NCI-H526 (cell line): ENCODE measurements around the gene PRAMEF17.
"Not testable (repeated sequence)": the region's sequence is repeated elsewhere in the genome, so short reads cannot be mapped to it uniquely, and the experiment has no call there.

Source experiments
- DNase-seq, 2 experiments: peaks; one replicate each; lab custom pipeline; 2025; lab: John Stamatoyannopoulos, UW

Gene PRAMEF17

GRCh38 chr1:13389332-13389731, at the start of gene PRAMEF17:
Gene PRAMEF17, plus strand, starts transcription at chr1:13389632. Its CDS starts 26 bp downstream, at chr1:13389658.
- not testable (repeated sequence) for DNase-seq

- DNase-seq: not testable (repeated sequence)
Measured at GRCh38 chr1:13342496-13342895, 46.9 kb upstream of the PRAMEF17 start.

- DNase-seq: not testable (repeated sequence)
Measured at GRCh38 chr1:13347034-13347433, 42.4 kb upstream of the PRAMEF17 start, which contains the start of gene PRAMEF14. Gene PRAMEF14, minus strand, starts transcription at chr1:13347134. Its CDS starts 1,820 bp downstream, at chr1:13345314.

DNA sequence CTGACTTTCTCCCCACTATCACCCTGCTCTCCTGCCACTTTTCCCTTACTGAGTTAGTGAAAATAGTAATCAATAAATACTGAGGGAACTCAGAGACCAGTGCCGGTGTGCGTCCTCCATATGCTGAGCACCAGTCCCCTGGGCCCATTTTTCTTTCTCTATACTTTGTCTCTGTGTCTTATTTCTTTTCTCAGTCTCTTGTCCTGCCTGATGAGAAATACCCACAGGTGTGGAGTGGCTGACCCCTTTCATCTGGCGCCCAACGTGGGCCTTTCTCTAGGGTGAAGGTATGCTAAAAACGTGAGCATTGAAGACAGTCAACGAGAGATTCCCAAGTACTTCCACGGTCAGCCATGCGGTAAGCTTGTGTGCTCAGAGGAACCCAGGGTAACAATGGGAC, 36.0 kb upstream of the PRAMEF17 start:
- DNase-seq: not testable (repeated sequence)

GRCh38 chr1:13354475-13354874, 35.0 kb upstream of the PRAMEF17 start:
- not testable (repeated sequence) for DNase-seq

- peak; percentile 39 to 66 for DNase-seq
Measured at GRCh38 chr1:13356774-13357173, 32.7 kb upstream of the PRAMEF17 start.

- not testable (repeated sequence) for DNase-seq
Measured at GRCh38 chr1:13362364-13362763, 27.1 kb upstream of the PRAMEF17 start.

DNA sequence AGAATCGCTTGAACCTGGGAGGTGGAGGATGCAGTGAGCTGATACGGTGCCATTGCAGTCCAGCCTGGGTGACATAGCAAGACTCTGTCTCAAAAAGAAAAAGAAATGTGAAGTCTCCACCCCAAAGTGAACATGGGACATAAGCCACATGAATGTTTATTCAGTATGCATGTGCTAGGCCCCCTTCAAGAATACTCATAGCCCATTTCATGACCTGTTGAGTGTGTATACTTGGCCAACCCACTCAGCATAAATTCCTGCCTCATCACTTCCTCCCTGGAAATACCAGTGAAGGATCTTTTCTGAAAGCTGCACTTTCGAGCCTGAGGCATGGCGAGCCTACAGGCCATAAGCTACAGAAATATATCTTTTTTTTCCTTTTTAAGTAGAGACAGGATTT, 24.5 kb upstream of the PRAMEF17 start:
- not testable (repeated sequence) for DNase-seq

DNA sequence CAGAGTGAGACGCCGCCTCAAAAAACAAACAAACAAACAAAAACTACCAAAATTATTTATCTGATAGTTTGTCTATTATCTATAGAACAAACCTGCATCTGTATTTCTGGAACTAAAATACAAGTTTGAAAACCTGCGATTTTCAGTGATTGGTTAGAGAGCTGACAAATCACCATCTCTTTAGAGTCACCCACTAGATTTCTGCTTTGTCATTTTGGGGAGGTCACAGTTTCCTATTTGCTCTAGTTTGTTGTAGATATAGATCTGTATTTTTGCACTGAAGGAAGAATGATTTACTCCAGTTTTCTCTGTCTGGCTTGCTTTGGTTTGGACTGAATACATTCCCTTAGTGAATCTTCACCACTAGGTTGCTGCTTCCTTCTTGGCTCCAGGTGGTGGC, 22.9 kb upstream of the PRAMEF17 start:
- not testable (repeated sequence) for DNase-seq

DNA sequence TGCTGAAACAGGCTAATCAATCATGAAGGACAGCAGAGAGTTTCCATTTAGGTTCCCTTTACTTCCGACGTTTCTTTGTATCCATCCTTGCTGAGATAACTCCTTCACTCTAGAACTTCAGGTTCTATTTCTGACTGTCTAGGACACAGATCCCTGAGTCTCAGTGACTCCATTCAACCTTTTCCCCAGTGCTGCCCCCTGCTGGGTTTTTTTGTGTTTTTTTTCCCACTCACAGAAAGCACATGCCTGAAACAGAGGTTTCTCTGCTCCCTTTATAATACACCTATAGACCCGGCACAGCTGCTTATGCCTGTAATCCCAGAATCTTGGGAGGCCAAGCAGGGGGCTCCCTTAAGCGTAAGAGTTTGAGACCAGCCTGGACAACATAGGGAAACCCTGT, 20.9 kb upstream of the PRAMEF17 start:
- DNase-seq: peak in 1 of 2 experiments; percentile 28

DNA sequence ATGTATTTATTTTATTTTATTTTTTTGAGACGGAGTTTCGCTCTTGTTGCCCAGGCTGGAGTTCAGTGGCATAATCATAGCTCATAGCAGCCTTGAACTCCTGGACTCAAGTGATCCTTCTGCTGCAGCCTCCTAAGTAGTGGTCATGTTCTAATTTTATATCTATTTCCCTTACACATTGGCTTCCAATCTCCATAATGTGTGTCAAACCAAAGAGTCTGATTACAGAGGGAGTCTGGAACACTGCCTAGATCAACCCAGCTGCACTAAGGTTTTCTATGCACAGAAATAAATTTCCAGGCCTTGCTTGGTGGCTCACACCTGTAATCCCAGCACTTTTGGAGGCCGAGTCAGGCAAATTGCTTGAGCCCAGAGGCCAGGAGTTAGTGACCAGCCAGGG, 10.4 kb upstream of the PRAMEF17 start:
- DNase-seq: not testable (repeated sequence)

DNA sequence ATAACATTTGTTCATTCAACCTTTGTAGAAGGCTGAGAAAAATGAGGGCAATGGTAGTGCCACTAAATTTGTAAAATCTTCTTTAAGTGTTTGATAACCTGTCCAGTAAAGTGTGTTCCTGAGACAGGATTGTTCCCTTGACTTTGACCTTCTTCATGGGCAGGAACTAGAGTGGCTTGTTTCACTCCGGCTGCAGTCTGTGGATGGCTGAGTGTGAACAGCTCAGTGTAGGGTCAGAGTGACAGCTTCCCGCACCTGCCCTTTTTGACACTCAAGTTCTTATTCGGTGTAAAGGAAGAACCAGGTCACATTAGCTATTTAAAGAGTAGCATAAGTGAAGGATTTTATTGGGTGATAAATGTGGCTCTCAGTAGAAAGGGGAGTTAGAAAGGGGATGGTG, 9.1 kb upstream of the PRAMEF17 start:
- not testable (repeated sequence) for DNase-seq

- DNase-seq: not testable (repeated sequence)
Measured at GRCh38 chr1:13393004-13393403, 3.6 kb downstream of the PRAMEF17 start.

DNA sequence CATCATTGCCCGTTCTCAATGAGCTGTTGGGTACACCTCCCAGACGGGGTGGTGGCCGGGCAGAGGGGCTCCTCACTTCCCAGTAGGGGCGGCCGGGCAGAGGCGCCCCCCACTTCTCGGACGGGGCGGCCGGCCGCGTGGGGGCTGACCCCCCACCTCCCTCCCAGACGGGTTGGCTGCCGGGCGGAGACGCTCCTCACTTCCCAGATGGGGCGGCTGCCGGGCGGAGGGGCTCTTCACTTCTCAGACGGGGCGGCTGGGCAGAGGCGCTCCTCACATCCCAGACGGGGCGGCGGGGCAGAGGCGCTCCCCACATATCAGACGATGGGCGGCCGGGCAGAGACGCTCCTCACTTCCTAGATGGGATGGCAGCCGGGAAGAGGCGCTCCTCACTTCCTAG, 5.3 kb downstream of the PRAMEF17 start:
- DNase-seq: not testable (repeated sequence)

DNA sequence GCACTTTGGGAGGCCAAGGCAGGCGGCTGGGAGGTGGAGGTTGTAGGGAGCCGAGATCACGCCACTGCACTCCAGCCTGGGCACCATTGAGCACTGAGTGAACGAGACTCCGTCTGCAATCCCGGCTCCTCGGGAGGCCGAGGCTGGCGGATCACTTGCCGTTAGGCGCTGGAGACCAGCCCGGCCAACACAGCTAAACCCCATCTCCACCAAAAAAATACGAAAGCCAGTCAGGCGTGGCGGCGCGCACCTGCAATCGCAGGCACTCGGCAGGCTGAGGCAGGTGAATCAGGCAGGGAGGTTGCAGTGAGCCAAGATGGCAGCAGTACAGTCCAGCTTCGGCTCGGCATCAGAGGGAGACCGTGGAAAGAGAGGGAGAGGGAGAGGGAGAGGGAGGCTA, 5.9 kb downstream of the PRAMEF17 start:
- not testable (repeated sequence) for DNase-seq

DNA sequence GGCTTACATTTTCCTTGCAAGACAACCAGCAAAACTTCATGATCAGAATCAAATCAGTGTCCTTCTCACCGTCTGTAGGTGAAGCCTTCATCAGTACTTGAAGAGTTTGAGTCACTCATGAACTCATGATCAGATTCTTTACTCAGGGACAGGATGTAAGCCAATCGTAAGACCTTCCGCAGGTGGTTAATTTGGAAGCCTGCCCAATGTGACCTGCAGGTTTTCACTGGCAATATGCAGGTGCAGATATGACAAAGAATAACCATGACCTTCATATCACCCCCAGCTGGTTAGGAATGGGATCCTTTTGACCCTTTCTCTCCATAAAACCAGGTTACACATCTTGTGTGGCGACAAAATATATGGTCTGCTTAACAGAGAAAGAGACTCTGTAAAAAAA, 18.4 kb downstream of the PRAMEF17 start:
- DNase-seq: no peak

GRCh38 chr1:13410150-13410549, 20.7 kb downstream of the PRAMEF17 start, which contains the start of gene PRAMEF20:
Gene PRAMEF20, plus strand, starts transcription at chr1:13410450. Its CDS starts 5,905 bp downstream, at chr1:13416355.
- not testable (repeated sequence) for DNase-seq

DNA sequence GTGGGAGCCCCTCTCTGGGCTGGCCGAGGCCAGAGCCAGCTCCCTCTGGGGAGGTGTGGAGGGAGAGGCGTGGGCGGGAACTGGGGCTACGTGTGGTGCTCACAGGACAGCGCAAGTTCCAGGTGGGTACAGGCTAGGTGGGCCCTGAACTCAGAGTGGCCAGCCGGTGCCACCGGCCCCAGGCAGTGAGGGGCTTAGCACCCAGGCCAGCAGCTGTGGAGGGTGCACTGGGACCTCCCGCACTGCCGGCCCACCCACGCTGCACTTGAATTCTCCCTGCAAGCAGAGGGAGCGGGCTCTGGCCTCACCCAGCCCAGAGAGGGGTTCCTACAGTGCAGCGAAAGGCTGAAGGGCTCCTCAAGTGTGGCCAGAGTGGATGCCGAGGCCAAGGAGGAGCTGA, 41.1 kb downstream of the PRAMEF17 start:
- DNase-seq: no peak

DNA sequence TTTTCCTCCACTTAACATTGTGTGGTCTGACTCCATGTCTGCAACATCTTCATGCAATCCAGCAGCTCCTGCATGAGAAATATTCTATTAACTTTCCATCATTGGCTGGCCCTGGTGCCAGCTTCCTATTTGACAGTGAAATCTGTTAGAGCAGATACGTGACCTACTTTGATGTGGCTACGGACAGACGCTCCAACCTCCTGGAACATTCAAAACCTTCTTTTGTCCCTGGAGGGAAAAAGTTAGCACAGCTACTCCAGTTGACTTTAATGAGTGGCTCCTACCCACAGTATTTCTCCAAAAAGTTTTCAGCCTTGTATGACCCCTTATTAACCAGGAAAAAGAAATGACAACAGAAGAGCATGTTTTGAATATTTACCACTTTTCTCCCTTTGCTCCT, 42.8 kb downstream of the PRAMEF17 start:
- DNase-seq: no peak

GRCh38 chr1:13433694-13434358, 44.4 kb downstream of the PRAMEF17 start:
- not testable (repeated sequence) for DNase-seq

- DNase-seq: no peak
Measured at GRCh38 chr1:13435458-13435857, 46.0 kb downstream of the PRAMEF17 start.

DNA sequence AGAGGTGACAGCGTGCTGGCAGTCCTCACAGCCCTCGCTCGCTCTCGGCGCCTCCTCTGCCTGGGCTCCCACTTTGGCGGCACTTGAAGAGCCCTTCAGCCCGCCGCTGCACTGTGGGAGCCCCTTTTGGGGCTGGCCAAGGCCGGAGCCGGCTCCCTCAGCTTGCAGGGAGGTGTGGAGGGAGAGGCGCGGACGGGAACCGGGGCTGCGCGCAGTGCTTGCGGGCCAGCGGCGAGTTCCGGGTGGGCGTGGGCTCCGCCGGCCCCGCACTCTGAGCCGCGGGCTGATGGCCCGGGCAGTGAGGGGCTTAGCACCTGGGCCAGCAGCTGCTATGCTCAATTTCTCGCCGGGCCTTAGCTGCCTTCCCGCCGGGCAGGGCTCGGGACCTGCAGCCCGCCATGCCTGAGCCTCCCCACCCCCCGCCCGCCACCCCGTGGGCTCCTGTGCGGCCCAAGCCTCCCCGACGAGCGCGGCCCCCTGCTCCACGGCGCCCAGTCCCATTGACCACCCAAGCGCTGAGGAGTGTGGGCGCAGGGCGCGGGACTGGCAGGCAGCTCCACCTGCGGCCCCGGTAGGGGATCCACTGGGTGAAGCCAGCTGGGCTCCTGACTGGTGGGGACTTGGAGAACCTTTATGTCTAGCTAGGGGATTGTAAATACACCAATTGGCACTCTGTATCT, 49.8 kb downstream of the PRAMEF17 start:
- not testable (repeated sequence) for DNase-seq
